SK-N-DZ (cell line): ENCODE measurements around the gene JARID2.

Experiments
- DNase-seq: peaks from one replicate; pipeline ENCODE4 v3.0.0-alpha.2; 2015; ENCODE audit warnings: low spot score

The JARID2 gene

GRCh38 chr6:15416932-15417509, 171.2 kb downstream of the JARID2 start:
- DNase-seq: no peak

- no peak for DNase-seq
These were observed 171.9 kb downstream of the JARID2 start for GRCh38 chr6:15417811-15418210.

DNA sequence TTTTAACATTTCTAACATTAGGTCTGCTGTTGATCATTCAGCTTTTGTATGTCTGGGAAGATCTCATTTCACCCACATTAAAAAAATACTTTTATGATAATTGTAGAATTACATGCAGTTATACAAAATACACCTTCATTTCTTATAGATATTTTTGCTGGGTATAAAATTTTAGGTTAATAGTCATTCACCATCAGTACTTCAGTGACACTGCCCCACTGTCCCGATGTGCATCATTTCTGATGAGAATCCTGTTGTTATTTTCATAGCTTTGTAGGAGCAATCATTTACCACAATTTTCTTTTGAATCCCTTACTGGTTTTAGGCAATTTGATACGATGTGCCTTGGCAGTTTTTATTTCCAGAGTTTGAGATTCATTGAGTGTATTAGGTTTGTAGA, 173.6 kb downstream of the JARID2 start:
- no peak for DNase-seq

GRCh38 chr6:15420959-15421438, 175.1 kb downstream of the JARID2 start:
- no peak for DNase-seq

GRCh38 chr6:15421945-15422733, 176.3 kb downstream of the JARID2 start:
- DNase-seq: no peak

DNA sequence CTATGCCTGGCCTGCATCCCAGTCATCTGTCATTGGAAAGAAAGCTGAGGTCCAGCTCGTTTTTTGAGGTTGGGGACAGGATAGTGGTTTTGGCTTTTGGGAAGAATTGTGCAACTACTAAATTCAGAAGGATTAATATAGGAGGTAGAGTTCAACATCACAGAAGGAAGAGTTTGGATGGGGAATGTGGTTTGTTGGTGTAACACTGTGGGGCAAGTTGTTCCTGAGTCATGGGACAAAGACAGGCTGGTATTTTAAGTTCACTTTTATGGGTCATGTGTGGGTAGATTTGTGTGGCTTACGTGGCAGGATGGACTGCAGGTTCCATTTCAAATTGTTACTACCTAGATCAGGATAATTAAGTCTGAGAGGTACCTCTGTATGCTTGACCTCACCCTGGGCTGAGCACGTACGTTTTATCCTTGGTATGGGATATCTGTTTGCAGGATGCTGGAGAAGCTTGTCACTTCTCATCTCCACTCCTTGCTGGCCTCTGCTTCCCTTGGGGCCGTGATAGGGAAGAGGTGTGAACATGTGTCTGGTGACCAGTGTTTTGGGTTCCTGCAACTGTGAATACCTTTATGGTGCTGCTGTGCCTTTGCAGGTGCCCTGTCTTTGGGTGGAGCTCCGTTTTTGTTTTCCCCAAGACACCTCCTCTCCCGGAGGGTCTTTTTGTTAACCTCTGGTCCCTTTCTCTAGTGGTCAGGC, 177.6 kb downstream of the JARID2 start:
- no peak for DNase-seq

GRCh38 chr6:15425947-15426346, 180.1 kb downstream of the JARID2 start:
- DNase-seq: no peak

DNA sequence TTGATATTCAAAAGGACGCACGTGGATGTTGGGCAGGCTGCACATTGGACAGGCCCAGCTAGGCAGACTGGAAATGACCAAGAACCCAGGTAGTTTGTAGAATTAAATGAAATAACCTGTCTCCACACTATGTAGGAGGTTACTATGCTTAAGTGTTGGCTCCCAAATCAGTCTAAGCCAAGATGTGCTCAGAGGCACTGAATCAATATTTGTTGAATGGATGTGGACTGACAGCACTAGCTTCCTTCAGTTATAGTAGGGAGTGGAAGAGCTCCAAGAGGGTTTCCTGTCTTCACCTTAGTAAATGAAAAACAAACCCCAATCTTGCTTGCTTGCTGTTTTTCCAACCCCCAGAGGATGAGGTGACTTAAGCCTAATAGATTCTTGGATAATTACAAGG, 180.5 kb downstream of the JARID2 start:
- no peak for DNase-seq

- no peak for DNase-seq
These were observed 181.0 kb downstream of the JARID2 start for GRCh38 chr6:15426901-15427300.

DNA sequence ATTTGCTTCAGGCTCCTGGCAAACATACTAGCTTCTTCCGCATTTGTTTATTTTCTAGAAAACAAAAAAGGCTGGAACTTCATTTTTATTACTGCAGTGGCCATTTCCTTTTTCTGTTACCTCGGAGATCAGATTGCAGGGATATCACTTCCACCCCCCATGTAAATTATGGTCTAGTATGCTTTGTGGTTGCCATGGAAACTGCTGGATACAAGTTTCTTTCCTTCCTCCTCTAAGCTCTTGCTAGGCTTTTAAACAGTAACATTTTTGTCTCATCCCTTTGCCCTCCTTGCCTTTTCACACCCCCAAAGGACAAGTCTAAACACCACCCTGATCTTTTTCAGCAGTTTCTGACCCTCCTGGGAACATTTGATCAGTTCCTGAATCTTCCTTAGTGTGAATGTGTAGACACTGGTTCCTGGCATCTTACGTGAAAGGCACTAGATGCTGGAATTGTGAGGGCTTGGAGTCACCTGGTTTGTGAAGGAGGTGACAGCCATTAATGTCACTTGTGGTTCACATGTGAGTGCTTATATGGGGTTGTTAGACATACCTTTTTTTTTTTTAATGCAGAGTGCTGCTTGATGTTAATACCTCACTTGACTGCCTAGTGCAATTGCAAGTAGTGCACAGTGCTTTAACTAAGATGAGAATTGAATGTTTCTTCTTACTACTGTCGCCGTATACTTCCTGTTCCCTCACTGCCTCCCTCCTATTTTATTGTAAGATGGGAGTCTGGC, 181.6 kb downstream of the JARID2 start:
- DNase-seq: no peak

DNA sequence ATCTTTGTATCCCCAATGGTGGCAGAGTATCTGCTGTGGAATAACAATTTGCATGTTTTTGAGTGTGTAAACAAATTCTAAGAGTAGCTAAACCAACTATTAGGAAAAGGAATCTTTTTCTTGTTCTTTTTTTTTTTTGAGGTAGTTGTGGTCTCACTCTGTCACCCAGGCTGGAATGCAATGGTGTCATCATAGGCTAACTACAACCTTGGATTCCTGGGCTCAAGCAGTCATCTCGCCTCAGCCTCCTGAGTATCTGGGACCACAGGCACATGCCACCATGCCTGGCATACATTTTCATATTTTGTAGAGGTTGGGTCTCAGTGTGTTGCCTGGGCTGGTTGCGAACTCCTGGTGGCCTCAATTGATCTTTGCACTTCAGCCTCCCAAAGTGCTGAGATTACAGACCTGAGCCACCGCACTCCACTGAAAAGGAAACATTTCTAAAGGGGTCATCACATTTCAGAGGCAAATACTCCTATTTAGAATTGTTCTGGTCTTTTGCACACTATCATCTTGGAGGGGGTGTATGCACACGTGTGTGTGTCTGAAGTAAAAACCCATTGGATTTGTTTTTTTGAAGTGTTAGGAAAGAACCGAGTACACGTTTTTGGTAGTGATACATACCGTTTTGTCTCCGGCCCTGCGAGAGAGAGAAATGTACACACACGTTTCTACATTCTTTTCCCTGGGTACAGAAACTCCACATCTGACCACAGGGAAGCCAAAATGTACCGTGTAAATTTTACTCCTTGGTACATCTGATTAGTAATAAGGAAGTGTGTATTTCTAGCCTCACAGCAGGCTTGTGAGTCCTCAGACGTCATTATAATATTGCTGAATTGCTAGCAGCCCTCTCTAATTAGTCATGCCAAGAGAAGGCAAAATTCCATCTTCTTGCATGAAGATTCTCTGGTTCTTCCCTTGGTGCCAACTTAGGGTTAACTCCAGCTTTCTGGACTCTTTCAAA, 183.6 kb downstream of the JARID2 start:
- DNase-seq: no peak

- DNase-seq: no peak
These were observed 184.3 kb downstream of the JARID2 start for GRCh38 chr6:15430186-15430585.

DNA sequence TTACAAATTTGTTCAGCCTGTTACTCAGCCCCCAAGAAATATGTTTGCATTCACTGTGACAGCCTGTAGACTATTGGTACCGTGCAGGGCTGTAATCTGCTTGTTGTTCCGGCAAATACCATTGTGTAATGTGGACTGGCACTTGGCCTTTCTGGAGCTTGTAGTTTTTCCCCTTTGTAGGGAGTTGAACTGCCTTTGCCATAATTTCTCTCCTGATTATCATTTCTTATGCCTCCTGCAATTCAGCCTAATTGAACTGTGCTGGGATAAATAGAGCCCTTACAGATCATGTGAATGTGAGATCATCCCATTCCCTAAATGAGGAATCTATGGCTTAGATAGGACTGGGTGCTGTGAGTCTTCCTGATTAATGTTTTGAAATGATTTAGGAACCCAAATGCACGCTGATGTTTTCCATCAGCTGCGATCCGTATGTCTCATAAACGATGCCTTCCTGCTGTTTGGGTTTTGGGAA, 185.1 kb downstream of the JARID2 start:
- DNase-seq: no peak

DNA sequence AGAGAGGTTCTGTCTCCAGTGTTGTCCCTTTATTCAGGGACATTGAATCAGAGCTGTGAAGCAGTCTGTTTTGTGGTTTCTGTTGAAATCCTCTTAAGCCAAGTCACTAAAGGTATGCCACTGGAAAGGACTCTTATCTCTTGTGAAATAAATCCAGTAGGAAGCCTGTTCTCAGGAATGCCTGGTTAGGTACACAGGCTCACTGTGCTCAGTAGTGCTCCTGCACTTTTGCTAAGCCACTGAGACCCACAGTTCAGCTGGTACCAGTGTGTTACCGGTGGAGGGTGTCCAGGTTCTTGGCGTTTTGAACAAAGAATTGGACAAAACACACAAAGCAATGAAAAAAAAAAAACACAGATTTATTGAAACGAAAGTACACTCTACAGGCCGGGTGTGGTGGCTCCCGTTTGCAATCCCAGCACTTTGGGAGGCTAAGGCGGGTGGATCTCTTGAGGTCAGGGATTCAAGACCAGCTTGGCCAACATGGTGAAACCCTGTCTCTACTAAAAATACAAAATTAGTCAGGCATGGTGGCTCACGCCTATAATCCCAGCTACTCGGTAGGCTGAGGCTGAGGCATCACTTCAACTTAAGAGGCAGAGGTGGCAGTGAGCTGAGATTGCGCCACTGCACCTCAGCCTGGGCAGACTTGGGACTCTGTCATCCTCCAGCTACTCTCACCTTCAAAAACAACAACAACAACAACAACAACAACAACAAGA, 186.1 kb downstream of the JARID2 start:
- no peak for DNase-seq

- DNase-seq: no peak
These were observed 187.6 kb downstream of the JARID2 start for GRCh38 chr6:15433511-15433861.

DNA sequence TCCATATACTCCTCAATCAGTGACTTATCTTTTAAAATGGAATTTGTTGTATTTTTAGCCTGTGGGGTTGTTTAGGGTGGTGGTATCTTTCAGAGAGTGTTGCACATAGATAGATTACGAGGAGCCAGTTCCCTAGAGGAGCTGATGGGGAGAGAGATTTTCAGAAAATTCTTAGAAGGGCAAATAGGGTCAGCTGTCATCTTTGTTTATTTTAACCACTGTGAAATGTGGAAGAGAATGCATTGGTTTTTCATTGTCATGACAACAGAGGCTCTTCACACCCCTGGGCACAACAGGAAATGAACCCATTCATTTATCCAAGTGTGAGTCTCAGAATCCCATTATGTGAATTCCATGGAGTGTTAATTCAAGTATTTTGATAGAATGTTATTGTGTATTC, 188.4 kb downstream of the JARID2 start:
- no peak for DNase-seq

GRCh38 chr6:15434823-15435380, 189.0 kb downstream of the JARID2 start:
- DNase-seq: no peak

- DNase-seq: no peak
These were observed 189.6 kb downstream of the JARID2 start for GRCh38 chr6:15435468-15435867.

- DNase-seq: no peak
These were observed 190.6 kb downstream of the JARID2 start for GRCh38 chr6:15436451-15436850.
